ENCODE results near the gene POLR1H. TPM values are rescaled to one million over a fixed set of nuclear protein-coding genes. Genes with fewer than 3 reads are reported as not detected.

POLR1H gene
- total RNA-seq, 1 experiment from 2014 or later: 42.6 TPM

- POLR2A ChIA-PET: no interaction called here
- CTCF ChIA-PET: no interaction called here
- no peak overlapping the region for H2AFZ ChIP-seq (ENCODE audit: low read depth, low read length, poor library complexity, severe bottlenecking)
- RAD21 ChIA-PET (ENCODE audit: low non-redundant PET in 1 of 2, low total read pairs in 2 of 2, uncharacterized antibody in 2 of 2, unreplicated experiment in 2 of 2): no interaction called here
- H3K36me3 ChIP-seq (ENCODE audit: control insufficient read depth in 1 of 2, insufficient read depth in 2 of 2, low read length in 2 of 2): no peaks in the 10 kb centered on the region
- intact Hi-C loops (cut with micrococcal nuclease): no loop called here
- H3K79me2 ChIP-seq (ENCODE audit: insufficient read depth, low read length): no peaks in the 10 kb centered on the region
- TF ChIP-seq CBX3 (IDR thresholded peaks at IDR 0.05; ENCODE audit: low read depth) (no peak), SRF (IDR thresholded peaks at IDR 0.05; ENCODE audit: low read depth) (no peak), SP1 (IDR thresholded peaks at IDR 0.05; ENCODE audit: low read depth) (no peak), SIN3A (IDR thresholded peaks at IDR 0.05; ENCODE audit: low read depth) (no peak)
- no peak for DNase-seq (ENCODE audit: low read depth, low spot score)
- no TSS peak for BruUV-seq (replicated peaks)
- H3K27ac ChIP-seq (ENCODE audit: low read depth, low read length): no peak overlapping the region
- no peaks in the 10 kb centered on the region for H4K20me1 ChIP-seq (ENCODE audit: insufficient read depth)
- ATAC-seq: no peak
- H3K9me2 ChIP-seq (ENCODE audit: insufficient read depth): no peaks in the 10 kb centered on the region
- H3K4me3 ChIP-seq (replicated peaks in 1 of 2; ENCODE audit: low read depth in 1 of 2, low read length in 2 of 2): no peak overlapping the region
- no peak overlapping the region for H3K4me2 ChIP-seq (ENCODE audit: low read length)
- H3K9me3 ChIP-seq (ENCODE audit: control insufficient read depth in 1 of 2, insufficient read depth in 1 of 2, low read depth in 1 of 2, low read length in 2 of 2): no peaks in the 10 kb centered on the region
- H3K9ac ChIP-seq (ENCODE audit: low read length): no peak overlapping the region
- no peaks in the 10 kb centered on the region for H3K27me3 ChIP-seq (ENCODE audit: insufficient read depth, low read length)
- peaks cover 0 to 5% of the 10 kb centered on the region in 2 experiments; a peak in 1 of 4 replicates for H3K4me1 ChIP-seq (ENCODE audit: control insufficient read depth in 1 of 2, insufficient read depth in 2 of 2, low read length in 2 of 2)
Measured at GRCh38 chr6:30025186-30025585, 35.9 kb upstream of the POLR1H start.

- Histone ChIP-seq H3K27me3 (ENCODE audit: insufficient read depth, low read length) (no peaks in the 10 kb centered on the region), H3K4me2 (ENCODE audit: low read length) (no peak overlapping the region), H3K79me2 (ENCODE audit: insufficient read depth, low read length) (no peaks in the 10 kb centered on the region), H3K36me3 (ENCODE audit: control insufficient read depth in 1 of 2, insufficient read depth in 2 of 2, low read length in 2 of 2) (no peaks in the 10 kb centered on the region), H3K9me3 (ENCODE audit: control insufficient read depth in 1 of 2, insufficient read depth in 1 of 2, low read depth in 1 of 2, low read length in 2 of 2) (no peaks in the 10 kb centered on the region), H3K9ac (ENCODE audit: low read length) (no peak overlapping the region), H2AFZ (ENCODE audit: low read depth, low read length, poor library complexity, severe bottlenecking) (no peak overlapping the region), H3K4me3 (replicated peaks in 1 of 2; ENCODE audit: low read depth in 1 of 2, low read length in 2 of 2) (no peak overlapping the region), H3K4me1 (ENCODE audit: control insufficient read depth in 1 of 2, insufficient read depth in 2 of 2, low read length in 2 of 2) (no peaks in the 10 kb centered on the region), H3K27ac (ENCODE audit: low read depth, low read length) (no peak overlapping the region), H3K9me2 (ENCODE audit: insufficient read depth) (no peaks in the 10 kb centered on the region), H4K20me1 (ENCODE audit: insufficient read depth) (no peaks in the 10 kb centered on the region)
- intact Hi-C loops (cut with micrococcal nuclease): no loop called here
- ChIA-PET RAD21 (ENCODE audit: low non-redundant PET in 1 of 2, low total read pairs in 2 of 2, uncharacterized antibody in 2 of 2, unreplicated experiment in 2 of 2) (no interaction called here), POLR2A (no interaction called here), CTCF (no interaction called here)
- DNase-seq (ENCODE audit: low read depth, low spot score) (no peak), ATAC-seq (no peak)
- TF ChIP-seq ZNF274 (IDR thresholded peaks at IDR 0.05; ENCODE audit: low read depth, low read length) (no peak), CTCF (IDR thresholded peaks at IDR 0.05 in 2 of 3, conservative IDR thresholded peaks at IDR 0.05 in 1 of 3; ENCODE audit: borderline replicate concordance in 1 of 3, insufficient read depth in 1 of 3, low read depth in 2 of 3, low read length in 2 of 3) (no peak), CBX3 (IDR thresholded peaks at IDR 0.05; ENCODE audit: low read depth) (no peak), YY1 (IDR thresholded peaks at IDR 0.05; ENCODE audit: extremely low read depth, insufficient replicate concordance, low read depth, low read length) (no peak), SIN3A (IDR thresholded peaks at IDR 0.05; ENCODE audit: low read depth) (no peak), CEBPB (IDR thresholded peaks at IDR 0.05; ENCODE audit: low read depth) (no peak)
- no TSS peak for BruUV-seq (replicated peaks)
Measured at GRCh38 chr6:30029588-30029987, 31.5 kb upstream of the POLR1H start.

All from HCT116 (cell line).